NCI-H345 treated with DMSO at 0.1 percent for 48 hours (cell line): ENCODE measurements around the gene EPB41L5.
A peak's percentile ranks its signal among the peaks of the same experiment; 100 is the strongest.
"Not testable (repeated sequence)": the region's sequence is repeated elsewhere in the genome, so short reads cannot be mapped to it uniquely, and the experiment has no call there.

ENCODE experiments used
- DNase-seq: peaks from one replicate; lab custom pipeline; 2025; ENCODE audit not compliant: unreplicated experiment; lab: John Stamatoyannopoulos, UW

The EPB41L5 gene

GRCh38 chr2:120195553-120195952 is 182.7 kb downstream of the EPB41L5 start:
- DNase-seq, result no peak

GRCh38 chr2:120199817-120200459 is 187.1 kb downstream of the EPB41L5 start:
- not testable (repeated sequence) for DNase-seq

GRCh38 chr2:120203251-120204021 is 190.6 kb downstream of the EPB41L5 start:
- DNase-seq, result no peak

DNA sequence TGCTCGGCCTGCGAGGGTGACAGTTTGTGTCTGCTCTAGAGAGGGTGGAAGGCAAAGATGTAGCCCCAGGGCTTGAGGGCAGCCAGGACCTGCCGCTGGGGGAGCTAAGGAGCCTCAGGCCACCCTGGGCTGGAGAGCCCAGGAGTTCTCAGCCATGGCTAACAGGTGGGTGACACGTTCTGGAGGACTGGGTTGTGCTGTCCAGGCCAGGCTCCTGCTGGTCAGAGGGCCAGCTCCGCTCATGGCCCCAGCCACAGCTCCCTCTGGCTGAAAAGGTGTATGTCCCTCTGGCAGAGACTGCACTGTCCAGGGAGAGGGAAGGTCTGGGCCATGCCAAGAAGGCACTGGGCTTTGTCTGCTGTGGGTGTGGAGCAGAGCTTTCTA is 191.1 kb downstream of the EPB41L5 start:
- no peak for DNase-seq

DNA sequence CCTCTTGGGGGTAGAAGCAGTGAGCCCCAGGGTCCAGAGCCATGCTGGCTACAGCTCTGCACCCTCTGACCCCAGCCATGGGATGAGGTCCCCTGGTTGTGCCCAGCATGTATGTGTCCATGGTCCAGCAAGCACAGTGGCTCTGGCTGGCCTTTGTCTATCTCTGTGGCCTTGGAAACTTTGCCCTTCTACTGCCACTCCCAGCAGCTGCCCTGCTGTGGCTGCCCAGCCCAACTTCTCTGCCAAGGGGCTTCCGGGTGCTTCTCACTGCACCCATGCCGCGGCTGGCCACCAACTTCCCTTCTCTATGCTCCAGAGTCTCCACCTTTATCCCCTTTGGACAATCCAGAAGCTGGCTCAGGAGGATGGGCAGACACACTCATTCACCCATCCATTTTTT is 191.5 kb downstream of the EPB41L5 start:
- no peak for DNase-seq

DNA sequence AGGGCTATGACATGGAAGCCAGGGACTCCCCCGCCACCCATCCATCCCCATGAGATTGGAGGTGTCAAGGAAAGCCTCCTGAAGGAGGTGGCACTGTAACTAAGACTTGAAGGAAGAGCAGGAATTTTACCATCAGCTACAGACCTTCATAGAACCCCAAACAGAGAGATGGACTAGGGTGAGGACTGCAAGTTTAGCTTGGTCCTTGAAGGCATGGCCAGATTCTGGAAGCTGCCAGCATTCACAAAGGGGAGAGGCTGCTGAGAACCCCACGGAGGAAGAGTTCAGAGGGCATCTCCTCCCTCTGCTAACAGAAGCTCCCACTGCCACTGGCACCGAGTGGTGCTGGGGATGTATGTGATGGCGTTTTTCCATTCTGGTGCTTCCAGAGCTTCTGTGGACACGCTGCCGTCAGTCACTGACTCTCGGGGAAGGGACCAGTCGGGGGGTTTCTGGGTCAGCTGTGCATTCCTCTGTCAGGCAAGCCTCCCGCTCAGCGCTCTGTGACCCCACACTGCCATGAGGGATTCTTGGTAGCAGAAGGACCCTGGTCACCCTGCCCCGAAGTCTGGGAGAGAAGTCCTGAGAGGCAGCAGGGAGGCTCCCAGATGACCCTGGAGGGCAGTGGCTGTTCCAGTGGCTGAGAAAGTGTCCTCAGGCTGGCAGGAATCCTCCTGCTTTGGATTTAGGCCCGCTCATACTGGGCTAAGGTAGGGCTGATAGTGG is 192.2 kb downstream of the EPB41L5 start:
- no peak for DNase-seq

GRCh38 chr2:120206022-120206581 is 193.2 kb downstream of the EPB41L5 start:
- DNase-seq, result no peak

DNA sequence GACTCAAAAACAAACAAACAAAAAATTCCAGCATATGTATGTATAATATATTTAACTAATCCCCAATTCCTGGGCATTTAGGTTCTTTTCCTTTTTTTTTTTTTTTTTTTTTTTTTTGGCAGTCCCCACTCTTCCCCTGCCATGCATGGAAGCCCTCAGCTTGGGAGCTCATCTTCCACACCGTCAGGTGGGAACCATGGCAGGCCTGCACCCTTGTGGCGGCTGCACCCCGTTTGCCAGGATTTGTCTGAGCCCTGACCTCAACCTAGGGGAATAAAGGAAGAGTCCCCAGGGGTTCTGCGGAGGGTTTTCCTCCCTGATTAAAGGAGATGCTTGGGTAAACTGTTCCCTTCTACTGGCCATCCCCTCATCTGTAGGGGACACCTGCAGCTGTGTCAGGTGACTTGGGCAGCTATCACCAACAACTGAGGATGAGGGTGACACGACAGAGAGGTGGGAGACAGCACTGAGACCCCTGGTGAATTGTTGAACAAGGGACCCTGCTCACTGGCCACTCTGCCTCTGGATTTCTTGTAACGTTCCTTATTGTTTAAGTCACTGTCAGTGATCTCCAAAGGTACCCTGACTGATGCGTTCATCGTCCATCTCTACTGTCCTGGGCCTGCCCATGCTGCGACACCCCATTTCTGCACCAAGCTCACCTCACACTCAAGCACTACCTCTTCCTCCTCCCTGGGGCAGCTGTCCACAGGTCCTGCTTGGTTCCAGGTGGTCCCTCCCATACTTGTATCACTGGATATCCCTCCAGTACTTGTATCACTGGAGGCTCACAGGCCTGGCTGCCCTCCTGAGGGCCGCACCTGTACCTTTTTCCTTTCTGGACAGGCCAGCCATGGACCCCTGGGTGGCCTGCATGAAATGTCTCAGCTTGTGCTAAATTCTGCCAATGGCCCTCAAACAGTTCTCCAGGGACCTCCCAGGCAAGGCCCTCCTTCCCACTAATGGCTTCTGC is 195.8 kb downstream of the EPB41L5 start:
- no peak for DNase-seq

DNA sequence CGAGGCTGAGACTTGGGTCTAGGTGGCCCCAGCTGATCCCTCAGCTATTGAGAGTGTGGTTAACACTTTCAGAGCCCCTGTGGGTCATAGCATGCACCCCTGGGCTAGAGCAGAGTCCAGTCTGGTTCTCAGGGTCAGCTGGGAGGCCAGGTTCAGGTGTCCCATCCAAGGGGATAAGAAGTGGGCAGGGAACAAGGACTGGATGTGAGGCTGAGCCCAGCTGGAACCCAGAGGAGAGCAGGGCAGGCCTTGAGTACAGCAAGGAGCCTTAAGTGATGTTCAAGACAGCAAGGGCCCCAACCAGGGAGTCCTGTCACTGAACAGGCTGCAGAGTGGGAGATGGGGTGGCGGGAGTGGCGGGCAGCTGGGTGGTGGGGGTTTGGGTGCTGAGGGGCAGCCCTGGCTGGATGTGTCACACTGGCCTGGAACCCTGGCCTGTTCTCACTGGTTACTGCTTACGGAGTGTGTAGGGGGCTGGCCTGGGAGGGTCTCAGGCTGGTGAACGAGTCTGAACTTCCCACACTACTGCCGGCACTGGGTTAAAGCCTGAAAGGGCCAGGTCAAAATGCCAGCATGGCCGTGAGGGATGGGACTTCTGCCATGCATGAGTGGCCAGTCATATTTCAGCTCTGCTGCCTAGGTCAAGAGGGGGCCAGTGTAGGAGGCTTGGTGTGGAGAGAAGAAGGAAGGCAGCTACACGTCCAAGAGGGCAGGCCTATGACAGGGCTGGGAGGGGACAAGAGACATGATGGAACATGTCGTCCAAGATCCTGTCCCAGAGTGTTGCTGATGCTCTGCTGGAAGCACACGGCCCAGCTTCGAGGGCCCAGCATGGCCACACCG is 196.8 kb downstream of the EPB41L5 start:
- DNase-seq, result no peak

DNA sequence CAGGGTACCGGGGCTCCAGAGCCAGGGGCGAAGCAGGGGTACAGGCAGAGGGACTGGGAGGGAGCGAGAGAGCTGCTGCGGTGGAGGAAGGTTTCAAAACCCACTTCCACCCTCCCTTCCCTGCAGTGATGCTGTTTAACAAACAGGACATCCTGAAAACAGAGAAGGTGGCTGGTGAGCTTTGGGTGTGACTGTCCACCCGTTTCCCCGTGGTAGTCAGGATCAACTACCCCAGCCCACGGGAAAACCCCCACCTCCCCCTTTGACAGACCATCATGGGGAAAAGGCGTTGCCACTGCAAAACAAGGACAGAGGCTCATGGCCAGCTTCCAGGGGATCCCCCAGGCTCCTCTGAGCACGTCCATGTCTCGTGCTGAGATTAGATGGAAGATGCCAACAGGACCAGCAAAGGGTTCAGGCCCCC is 197.4 kb downstream of the EPB41L5 start:
- no peak for DNase-seq

GRCh38 chr2:120218181-120218580 is 205.3 kb downstream of the EPB41L5 start:
- no peak for DNase-seq

- no peak for DNase-seq
These were observed 206.4 kb downstream of the EPB41L5 start for GRCh38 chr2:120219291-120219690.

GRCh38 chr2:120219766-120220165 is 206.9 kb downstream of the EPB41L5 start:
- DNase-seq, result no peak

DNA sequence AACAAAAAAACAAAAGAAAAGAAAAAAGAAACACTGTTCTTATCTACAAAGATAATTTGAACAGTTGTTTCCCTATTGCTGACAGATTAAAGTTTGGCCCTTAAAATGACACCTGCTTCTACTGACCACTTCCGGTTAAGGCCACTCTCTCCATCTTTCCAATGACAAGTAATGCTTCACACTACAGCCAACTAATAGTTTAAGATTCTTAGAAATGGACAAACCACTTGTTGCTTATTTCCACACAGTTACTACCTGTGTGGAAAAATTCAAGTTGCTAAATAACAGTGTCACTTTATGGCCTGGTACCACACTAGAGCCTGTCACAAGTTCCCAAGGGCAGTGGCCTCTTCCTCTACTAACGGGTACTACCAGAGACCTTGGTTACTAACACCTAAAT is 207.9 kb downstream of the EPB41L5 start:
- DNase-seq, result no peak

DNA sequence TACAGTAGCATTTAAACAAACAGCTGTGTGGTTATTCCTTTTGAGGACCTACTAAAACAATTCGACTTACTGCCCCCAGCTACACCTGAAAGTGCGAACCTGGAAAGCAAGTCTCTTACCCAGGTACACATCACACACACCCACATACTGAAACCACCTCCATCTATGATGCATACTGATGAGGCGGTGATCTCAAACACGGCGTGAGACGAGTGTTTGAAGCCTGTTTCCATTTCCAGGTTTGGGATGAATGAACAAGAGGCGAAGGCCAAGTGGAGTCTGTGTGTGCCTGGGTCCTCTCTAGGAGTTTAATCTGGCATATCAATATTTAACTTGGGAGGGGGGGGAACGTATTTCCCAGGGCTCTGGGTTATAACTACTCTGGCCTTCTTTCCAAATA is 208.7 kb downstream of the EPB41L5 start:
- DNase-seq, result no peak

GRCh38 chr2:120222186-120223033 is 209.5 kb downstream of the EPB41L5 start:
- DNase-seq, result no peak

GRCh38 chr2:120223034-120223912 is 210.4 kb downstream of the EPB41L5 start, which contains the start of gene TMEM185B:
Gene TMEM185B (minus strand): TSS chr2:120223400. CDS start chr2:120222976, 424 bp downstream.
- peak; percentile 77 for DNase-seq

GRCh38 chr2:120224256-120224655 is 211.4 kb downstream of the EPB41L5 start:
- DNase-seq, result no peak
